ENCODE measurements around the gene QDPR. TPM values are rescaled to one million over a fixed set of nuclear protein-coding genes. Genes with fewer than 3 reads are reported as not detected.

QDPR gene
- 44.9 and 49.9 TPM in 2 replicates for total RNA-seq

DNA sequence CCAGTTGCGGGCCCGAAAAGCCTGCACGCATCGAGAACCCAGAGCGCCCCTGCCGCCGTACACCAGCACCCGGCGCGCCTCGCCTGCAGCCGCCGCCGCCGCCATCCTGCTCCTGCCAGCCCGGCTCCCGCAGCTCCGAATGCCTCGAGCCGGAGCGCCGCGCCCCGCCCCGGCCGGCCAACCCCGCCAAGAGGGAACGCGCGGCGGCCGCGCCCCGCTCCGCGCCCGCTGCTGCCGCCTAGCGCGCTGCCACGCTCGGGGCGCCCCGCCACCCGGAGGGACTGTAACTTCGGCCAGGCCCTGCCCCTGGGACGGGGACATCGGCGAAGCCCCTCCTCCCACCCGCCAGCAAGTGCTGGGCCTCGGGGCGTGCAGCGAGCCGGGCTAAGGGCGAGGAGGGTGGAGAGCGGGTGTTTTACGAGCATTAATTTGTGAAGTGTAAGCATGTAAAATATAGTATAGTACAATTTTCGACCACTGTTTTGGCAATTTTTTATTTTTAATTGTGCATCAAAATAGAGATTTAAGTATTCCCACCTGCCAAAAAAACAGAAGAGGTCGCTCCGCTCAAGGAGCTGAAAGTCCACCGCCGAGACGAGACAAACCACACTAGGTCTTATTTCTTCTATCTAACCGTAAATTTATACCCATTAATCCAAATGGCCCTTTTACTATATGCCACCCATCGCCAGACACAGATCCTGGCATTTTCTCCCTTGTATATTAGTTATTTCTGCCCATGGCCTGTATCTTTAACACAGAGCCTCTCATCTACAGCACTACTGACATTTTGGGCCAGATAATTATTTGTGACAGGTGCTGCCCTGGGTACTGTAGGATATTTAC lies at the start of gene QDPR:
Gene QDPR, minus strand, starts transcription at position 141 of the 846 bp plus-strand sequence. Its CDS starts 36 bp downstream, at position 105.

DNA sequence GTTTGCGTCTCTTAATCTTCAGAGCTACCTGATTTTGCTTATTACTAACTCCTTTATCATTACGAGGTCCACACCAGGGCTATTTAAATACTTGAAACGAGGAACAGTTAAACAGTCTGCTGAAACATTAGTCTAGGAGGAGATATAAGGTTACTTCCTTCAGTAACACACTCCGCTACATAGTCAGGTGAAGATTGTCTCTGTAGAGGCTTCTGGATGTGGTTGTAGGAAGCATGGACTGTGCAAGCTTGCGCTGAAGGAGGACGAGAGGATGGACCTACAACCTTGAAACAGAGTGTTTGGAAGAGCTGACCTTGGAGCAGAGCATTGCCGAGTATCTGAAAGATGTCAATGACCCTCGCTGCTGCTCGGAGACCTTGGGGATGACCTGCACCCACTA lies 3.0 kb upstream of the QDPR start, which contains the start of gene CLRN2:
Gene CLRN2, plus strand, starts transcription at position 301 of the 400 bp plus-strand sequence. CDS start 102 bp downstream, outside the sequence.

Other genes with a start within 250 kb of the QDPR start
- gene CLRN2, start 3.1 kb upstream of the QDPR start, total RNA-seq: not detected in 2 replicates
- gene LAP3, start 65.1 kb upstream of the QDPR start, total RNA-seq: 89.1 and 116 TPM in 2 replicates
- 13.6 and 14.1 TPM in 2 replicates for gene MED28, start 102.6 kb upstream of the QDPR start, total RNA-seq